GM18909 (cell line): Measurements from ENCODE around the gene PLCH2.
A peak's percentile ranks its signal among the peaks of the same experiment; 100 is the strongest.
"Not testable (repeated sequence)": the region's sequence is repeated elsewhere in the genome, so short reads cannot be mapped to it uniquely, and the experiment has no call there.

Experiments
- ATAC-seq: cut with Tn5 transposase; IDR thresholded peaks from one replicate; pipeline ENCODE4 v1.9.1; 2021; ENCODE audit warnings: mild to moderate bottlenecking; ENCODE audit not compliant: unreplicated experiment, poor library complexity

PLCH2 gene

GRCh38 chr1:2538872-2539271 lies 62.8 kb downstream of the PLCH2 start:
- ATAC-seq = no peak

GRCh38 chr1:2539312-2539907 lies 63.3 kb downstream of the PLCH2 start:
- ATAC-seq = no peak

GRCh38 chr1:2540816-2541492 lies 64.9 kb downstream of the PLCH2 start:
- no peak for ATAC-seq

GRCh38 chr1:2541619-2542245 lies 65.6 kb downstream of the PLCH2 start:
- no peak for ATAC-seq

GRCh38 chr1:2542246-2542915 lies 66.3 kb downstream of the PLCH2 start:
- no peak for ATAC-seq

- ATAC-seq = no peak
These were observed 67.5 kb downstream of the PLCH2 start for GRCh38 chr1:2543543-2544092.

GRCh38 chr1:2544093-2544874 lies 68.2 kb downstream of the PLCH2 start:
- ATAC-seq = no peak

- ATAC-seq = no peak
These were observed 69.0 kb downstream of the PLCH2 start for GRCh38 chr1:2544875-2545640.

GRCh38 chr1:2545754-2546514 lies 69.8 kb downstream of the PLCH2 start:
- ATAC-seq = peak; percentile 40

- ATAC-seq = peak; percentile 33
These were observed 70.6 kb downstream of the PLCH2 start for GRCh38 chr1:2546515-2547209.

GRCh38 chr1:2547210-2548067 lies 71.3 kb downstream of the PLCH2 start:
- ATAC-seq = peak; percentile 9

GRCh38 chr1:2548068-2548589 lies 72.0 kb downstream of the PLCH2 start:
- peak; percentile 25 for ATAC-seq

- not testable (repeated sequence) for ATAC-seq
These were observed 73.4 kb downstream of the PLCH2 start for GRCh38 chr1:2549367-2550029.

- not testable (repeated sequence) for ATAC-seq
These were observed 74.3 kb downstream of the PLCH2 start for GRCh38 chr1:2550309-2550861.

- ATAC-seq = not testable (repeated sequence)
These were observed 75.5 kb downstream of the PLCH2 start for GRCh38 chr1:2551544-2551943.

GRCh38 chr1:2552189-2552588 lies 76.1 kb downstream of the PLCH2 start:
- ATAC-seq = no peak
